Right renal cortex interstitium (tissue), 3 donors: Measurements from ENCODE around the gene KRTAP15-1. TPM values are rescaled to one million over a fixed set of nuclear protein-coding genes. Genes with fewer than 3 reads are reported as not detected.

Experiments used
- DNase-seq, 3 donors: peaks; one replicate each; pipeline ENCODE4 v3.0.0-alpha.2; 2013; ENCODE audit warnings: low read depth in 3 of 3, low spot score in 2 of 3
- polyA plus RNA-seq, 3 donors: library from polyadenylated mRNA; unstranded; fragments of 120-200 nt; gene quantifications; one replicate each; pipeline ENCODE4 v1.2.1, GENCODE V29; 2013; ENCODE audit not compliant: insufficient read length in 3 of 3

KRTAP15-1 gene
- not detected for polyA plus RNA-seq

GRCh38 chr21:30439975-30440374, at the start of gene KRTAP15-1:
Gene KRTAP15-1, plus strand, starts transcription at chr21:30440275. Its CDS starts 53 bp downstream, at chr21:30440328.
- DNase-seq, result no peak

GRCh38 chr21:30391492-30392025, 48.5 kb upstream of the KRTAP15-1 start:
- no peak for DNase-seq

GRCh38 chr21:30395731-30396130, 44.3 kb upstream of the KRTAP15-1 start, which contains the start of gene KRTAP13-1:
Gene KRTAP13-1, plus strand, starts transcription at chr21:30396031. Its CDS starts 56 bp downstream, at chr21:30396087.
- no peak for DNase-seq

- peak in 1 of 3 donors; percentile 4 for DNase-seq
Measured at GRCh38 chr21:30408782-30409494, 31.1 kb upstream of the KRTAP15-1 start.

GRCh38 chr21:30415993-30416392, 24.1 kb upstream of the KRTAP15-1 start:
- DNase-seq, result no peak

- no peak for DNase-seq
Measured at GRCh38 chr21:30425826-30426225, 14.2 kb upstream of the KRTAP15-1 start, which contains the start of gene KRTAP13-3. Gene KRTAP13-3, minus strand, starts transcription at chr21:30425926. Its CDS starts 14 bp downstream, at chr21:30425912.

GRCh38 chr21:30426731-30427130, 13.3 kb upstream of the KRTAP15-1 start:
- no peak for DNase-seq

- DNase-seq, result no peak
Measured at GRCh38 chr21:30430170-30430655, 9.9 kb upstream of the KRTAP15-1 start, which contains the start of gene KRTAP13-4. Gene KRTAP13-4, plus strand, starts transcription at chr21:30430220. Its CDS starts 56 bp downstream, at chr21:30430276.

- no peak for DNase-seq
Measured at GRCh38 chr21:30434033-30434631, 5.9 kb upstream of the KRTAP15-1 start.

GRCh38 chr21:30437010-30437565, 3.0 kb upstream of the KRTAP15-1 start:
- no peak for DNase-seq

DNA sequence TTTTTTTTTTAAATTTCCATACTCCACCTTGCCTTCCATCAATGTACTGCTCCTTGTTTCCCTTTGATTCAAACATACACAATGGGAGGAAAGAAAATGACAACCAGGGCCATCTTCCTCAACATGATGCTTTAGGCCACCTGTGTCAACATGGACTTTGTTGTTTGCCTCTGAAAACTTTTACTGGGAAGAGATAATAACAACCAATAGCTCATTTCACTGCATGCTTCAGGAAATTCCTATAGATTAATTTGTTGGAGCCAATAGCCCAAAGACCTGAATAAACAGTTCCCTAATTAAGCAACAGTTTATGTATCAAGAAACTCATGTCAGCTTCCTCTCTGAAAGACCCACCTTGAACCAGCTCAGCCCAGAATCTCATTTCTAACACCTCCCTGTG, 3.2 kb downstream of the KRTAP15-1 start:
- no peak for DNase-seq

DNA sequence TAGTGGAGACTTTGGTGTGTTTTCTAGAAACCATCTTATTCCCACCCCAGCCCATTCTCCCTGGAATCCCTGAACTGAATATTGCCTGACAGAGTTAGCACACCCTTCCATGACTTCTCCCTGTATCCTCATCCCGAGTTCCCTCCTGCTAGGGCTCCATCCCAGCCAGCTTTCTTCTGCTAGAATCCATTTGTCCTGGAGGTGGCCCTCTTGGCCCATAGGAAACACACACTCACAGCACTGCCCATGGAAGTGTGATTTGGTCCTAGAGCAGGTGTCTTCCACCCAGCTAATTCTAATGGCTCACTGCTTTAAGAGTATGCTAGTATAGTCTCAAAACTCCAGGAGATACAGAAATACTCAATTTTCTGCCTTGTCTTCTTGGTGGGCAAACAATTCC, 4.1 kb downstream of the KRTAP15-1 start:
- no peak for DNase-seq

DNA sequence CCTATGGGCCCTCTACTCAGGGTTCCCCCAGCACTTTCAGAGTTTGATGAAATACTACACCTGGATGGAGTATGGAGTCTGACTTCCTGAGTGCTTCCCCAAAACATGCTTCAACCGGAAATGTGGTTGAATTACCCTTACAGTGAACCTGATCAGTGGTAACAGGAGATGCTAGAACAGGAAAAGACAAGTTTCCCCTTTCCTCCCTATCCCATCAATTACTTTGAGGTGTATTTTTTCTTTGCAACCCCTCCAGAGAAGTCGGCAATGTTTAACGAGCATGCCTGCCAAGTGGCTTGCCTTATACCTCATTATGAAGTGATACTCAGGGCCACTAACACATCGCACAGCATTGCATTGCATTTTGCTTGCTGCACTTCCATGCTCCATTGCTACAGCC, 7.0 kb downstream of the KRTAP15-1 start:
- no peak for DNase-seq

GRCh38 chr21:30448514-30448913, 8.4 kb downstream of the KRTAP15-1 start:
- no peak for DNase-seq

- DNase-seq, result no peak
Measured at GRCh38 chr21:30463713-30464112, 23.6 kb downstream of the KRTAP15-1 start.

GRCh38 chr21:30468900-30469714, 29.0 kb downstream of the KRTAP15-1 start:
- DNase-seq, result no peak

GRCh38 chr21:30478004-30478403, 37.9 kb downstream of the KRTAP15-1 start:
- no peak for DNase-seq

- no peak for DNase-seq
Measured at GRCh38 chr21:30479259-30479658, 39.2 kb downstream of the KRTAP15-1 start.

DNA sequence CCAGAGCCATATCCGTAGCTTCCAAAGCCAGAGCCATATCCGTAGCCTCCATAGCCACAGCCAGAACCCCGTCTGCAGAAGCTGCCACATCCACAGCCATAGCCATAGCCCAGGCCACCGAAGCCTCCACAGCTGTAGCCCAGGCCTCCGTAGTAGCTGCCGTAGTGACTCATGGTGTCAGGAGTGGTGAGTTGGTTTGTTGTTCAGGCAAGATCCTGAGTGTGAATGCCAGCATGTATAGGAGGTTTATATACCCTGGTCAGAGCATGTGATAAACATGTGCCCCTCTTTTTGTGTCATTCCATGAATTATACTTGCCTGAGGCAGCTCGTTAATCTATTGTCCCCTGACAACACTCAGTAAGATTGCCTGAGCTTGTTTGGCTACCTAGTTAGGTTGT, 40.1 kb downstream of the KRTAP15-1 start, which contains the start of gene KRTAP19-1:
KRTAP19-1 (minus strand) TSS at position 223 of the 400 bp plus-strand sequence; CDS start at position 173, 50 bp downstream.
- DNase-seq, result no peak

DNA sequence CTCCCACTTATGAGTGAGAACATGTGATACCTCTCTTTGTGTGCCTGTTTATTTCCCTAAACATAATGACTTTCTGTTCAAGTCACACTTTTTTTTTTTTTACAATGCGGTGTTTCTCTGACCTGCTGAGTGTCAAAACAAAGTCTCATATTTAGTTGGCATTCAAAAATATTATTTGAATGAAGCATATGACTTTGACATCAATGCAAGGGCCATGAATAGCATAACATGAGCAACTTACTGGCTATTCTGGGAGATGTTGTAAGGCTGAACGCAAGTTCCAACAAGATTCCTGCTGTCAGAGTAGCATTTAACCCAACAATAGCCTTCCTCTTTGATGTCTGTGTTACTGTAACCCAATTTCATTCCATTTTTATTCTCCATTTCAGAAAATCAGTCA, 42.1 kb downstream of the KRTAP15-1 start:
- DNase-seq, result no peak
